Left forelimb (tissue), 1 donor: ENCODE results near the gene NOXA1.
"Not testable (repeated sequence)": the region's sequence is repeated elsewhere in the genome, so short reads cannot be mapped to it uniquely, and the experiment has no call there.

Source experiments
- DNase-seq: peaks from one replicate; pipeline ENCODE4 v3.0.0-alpha.2; 2018; ENCODE audit warnings: low spot score

Gene NOXA1

DNA sequence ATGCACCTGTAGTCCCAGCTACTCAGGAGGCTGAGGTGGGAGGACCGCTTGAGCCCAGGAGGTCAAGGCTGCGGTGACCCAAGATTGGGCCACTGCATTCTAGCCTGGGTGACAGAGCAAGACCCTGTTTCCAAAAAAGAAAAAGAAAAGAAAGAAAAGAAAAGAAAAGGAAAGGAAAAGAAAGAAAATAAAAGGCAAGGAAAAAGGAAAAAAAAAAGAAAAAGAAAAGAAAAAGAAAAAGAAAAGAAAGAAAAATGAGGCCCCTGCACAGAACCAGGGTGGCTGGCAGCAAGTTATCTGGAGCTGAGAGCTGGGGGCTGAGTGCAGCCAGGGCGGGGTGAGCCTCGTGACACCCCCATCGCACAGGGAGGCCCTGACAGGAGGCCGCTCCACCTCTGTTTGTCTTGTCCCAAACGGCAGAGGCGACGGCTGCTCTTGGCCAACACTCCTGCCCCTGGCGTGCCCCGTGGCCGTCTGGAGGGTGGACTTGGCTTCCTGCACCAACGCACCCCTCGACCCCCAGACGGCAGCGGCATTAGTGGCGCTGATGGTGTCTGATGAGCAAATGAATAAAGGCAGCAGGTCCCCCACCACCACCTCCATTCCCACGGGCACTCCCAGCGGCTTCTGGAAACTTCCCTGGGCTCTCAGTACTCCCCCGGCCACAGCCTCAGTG, 17.0 kb upstream of the NOXA1 start:
- DNase-seq = peak; percentile 63

DNA sequence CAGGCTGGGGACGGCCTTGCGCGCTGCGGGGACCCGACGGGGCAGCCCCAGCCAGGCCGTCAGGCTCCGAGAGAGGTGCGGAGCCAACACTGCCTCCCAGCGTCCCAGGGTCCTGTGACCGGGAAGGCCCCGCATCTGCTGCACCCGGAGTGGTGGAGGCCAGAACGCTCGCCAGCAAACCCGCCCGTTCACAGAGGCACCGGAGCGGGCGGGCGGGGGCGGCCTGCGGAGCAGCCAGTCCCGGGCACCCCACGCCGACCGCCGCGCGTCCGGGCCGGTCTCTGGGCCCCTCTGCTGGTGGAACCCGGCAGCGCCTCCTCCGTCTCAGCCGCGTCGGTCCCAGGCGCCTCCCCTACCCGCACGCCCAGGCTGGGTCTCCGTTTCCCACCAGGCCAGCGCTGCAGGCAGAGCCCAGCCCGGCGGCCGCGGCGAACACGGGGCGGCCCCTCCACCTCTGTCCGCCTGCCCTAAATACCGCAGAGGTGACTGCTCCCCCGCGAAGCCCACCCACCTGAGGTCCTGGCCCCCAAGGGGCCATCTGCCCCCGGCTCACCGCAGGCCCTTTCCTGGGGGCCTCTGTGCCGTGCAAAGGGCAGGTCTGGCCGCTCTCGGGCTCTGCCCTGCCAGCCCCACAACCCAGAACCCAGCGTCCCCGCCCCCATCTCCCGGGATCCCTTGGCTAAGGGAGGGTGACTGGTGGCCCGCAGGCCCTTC, 16.2 kb upstream of the NOXA1 start:
- DNase-seq = peak; percentile 82

DNA sequence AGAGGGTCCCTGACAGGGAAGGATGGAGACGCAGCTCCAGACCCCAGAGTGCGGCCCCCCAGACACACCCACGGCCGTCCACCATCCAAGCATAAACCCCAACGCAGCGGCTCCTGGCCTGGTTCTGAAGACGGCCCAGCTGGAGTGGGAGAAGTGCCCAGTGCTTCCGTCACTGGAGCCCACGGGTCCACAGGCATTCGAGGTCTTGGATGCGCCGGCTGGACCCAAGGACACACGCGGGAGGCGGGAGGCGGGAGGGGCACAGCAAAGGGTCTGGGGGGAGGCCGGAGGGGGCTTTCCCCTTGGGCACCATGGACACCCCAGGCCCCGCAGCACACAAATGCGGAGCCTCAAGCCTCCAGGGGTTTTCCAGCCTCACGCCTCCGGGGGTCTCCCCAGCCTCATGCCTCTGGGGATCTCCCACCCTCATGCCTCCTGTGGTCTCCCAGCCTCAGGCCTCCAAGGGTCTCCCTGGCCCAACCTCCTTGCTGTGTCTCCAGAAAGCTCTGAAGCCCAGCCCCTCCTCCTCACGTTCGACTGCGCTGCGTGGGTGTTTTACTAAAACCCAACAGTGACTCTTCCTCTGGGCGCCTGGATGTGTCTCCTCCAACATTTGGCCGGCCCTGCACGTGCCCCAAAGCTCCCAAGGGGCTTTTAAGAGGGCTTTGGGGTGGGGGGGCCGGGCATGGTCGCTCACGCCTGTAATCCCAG, 15.4 kb upstream of the NOXA1 start:
- DNase-seq = no peak

DNA sequence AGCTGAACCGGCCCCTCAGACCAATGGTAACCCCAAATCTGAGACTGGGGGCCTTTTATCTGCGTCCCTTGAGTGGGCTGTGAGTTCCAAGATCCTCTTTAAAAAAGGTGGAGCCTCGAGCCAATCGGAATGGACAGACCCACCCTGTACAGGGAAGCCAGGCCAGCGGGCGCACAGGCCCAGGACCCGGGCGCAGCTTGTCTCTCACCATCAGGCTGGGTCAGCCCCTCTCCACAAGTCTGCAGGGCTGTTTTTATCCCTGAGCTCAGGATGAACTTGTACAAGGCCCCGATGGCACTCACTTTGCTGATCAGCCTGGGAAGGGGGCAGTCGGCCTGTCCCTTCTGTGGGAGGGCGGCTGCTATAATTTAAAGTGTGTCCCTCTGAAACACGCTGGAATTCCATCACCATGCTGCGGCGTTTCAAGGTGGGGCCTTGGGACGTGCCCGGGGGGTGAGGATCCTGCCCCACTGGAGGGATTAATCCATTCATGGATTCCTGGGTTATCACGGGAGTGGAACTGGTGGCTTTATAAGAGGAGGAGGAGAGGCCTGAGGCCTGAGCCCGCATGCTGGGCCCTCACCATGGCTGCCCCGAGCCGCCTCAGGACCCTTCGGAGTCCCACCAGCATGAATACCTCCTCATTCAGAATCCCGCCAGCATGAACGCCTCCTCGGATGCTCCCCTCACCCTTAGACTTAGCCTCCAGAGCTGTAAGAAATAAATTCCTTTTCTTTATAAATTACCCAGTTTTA, 14.4 kb upstream of the NOXA1 start:
- DNase-seq = no peak

DNA sequence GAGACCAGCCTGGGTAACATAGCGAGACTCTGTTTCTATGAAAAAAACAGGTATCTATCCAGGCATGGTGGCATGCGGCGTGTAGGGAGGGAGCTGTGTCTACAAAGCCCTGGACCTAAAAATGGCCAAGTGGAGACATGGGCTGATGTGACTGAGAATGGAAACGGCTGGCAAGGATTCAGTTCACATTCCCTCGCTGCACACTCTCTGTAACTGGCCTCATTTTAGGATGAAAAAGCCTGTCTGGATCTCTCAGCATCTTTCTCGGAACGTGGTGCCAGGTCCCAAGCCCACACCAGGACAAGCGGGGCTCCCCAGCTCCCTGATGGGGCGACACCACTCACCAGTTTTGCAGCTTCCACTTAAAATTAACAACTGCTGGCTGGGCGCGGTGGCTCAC, 13.7 kb upstream of the NOXA1 start:
- no peak for DNase-seq

DNA sequence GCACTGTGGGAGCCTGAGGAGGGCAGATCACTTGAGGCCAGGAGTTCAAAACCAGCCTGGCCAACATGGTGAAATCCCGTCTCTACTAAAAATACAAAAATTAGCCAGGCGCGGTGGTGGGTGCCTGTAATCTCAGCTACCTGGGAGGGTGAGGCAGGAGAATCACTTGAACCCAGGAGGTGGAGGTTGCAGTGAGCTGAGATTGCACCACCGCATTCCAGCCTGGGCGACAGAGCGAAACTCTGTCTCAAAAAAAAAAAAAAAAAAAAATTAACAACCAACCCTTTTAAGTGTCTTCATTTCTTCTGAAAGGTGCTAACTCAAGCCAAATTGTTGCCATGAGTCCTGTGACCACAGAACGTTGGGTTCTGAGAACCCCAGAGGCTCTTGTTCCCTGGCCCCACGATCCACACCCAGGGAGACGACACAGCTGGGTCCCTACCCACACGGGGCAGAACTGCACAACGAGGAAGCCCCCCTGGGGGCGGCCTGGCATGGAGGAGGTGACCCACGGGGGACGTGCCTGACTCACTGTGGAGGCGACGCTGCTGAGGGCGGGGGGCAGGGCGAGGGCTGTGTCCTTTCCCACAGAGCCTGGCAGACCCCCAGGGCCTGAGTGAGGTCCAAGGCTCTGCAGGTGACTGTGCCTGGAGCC, 12.8 kb upstream of the NOXA1 start:
- not testable (repeated sequence) for DNase-seq

DNA sequence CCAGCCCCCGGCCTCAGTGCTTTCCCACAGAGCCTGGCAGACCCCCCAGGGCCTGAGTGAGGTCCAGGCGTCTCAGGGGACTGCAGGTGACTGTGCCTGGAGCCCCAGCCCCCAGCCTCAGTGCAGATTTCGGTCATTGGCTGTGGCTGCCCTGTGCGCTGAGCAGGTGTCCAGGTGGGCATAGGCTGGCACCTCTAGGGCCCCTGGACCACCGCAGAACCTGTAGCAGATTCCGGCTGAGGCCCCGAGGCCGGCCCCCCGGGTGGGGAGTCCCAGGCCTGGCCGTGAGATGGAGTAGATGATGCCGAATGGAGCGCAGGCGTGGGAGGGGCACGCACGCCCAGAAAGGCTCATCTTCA, 12.3 kb upstream of the NOXA1 start:
- DNase-seq = no peak

DNA sequence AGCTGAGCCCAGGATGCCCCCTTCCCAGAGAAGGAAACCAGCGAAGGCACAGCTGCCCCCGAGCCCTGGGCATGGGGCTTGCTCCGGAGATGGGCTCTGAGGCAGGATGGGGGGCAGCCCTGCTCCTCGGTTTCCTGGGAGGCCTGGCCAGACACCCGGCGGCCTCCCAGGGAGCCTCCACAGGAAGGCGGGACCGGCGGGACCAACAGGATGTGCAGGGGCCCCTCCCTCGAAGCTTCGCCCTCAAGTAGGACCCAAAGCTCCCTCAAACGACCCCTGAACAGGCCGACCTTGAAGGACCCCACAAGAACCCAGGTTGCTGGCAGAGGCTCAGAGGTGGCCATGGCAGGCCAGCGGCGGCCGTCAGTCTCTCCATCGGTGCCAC, 11.9 kb upstream of the NOXA1 start:
- DNase-seq = no peak

DNA sequence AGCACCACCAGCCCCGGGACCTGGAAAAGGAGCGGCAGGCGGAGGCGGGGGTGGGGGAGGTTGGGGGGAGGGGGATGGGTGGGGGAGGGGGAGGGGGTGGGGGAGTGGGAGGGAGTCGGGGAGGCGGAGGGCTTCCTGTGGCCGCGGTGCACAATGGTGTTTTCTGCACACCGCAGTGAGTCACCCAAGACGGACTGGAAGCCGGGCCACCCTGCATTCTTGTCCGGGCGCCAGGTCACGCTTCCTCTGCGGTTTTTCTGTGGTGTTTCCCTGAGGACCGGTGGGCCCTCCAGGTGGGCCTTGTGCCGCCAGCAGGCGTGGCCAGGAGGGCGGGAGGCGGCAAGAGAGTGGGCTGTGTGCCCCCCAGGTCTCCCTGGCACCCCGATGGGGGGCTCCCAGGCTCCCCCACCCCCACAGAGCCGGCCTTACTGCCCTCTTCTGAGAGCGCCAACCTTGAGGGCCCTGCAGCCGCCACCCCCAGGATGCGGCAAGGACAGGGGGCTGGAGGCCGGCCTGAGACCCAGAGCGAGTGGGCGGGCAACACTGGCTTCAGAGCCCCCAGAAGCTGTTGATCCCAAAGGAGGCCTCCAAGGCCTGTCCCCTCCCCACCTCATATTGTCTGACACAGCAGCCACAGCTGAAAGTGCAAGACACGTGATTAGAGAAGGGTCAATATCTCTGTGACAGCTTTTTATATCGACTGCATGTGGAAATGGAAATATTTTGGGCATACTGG, 11.4 kb upstream of the NOXA1 start:
- DNase-seq = no peak

DNA sequence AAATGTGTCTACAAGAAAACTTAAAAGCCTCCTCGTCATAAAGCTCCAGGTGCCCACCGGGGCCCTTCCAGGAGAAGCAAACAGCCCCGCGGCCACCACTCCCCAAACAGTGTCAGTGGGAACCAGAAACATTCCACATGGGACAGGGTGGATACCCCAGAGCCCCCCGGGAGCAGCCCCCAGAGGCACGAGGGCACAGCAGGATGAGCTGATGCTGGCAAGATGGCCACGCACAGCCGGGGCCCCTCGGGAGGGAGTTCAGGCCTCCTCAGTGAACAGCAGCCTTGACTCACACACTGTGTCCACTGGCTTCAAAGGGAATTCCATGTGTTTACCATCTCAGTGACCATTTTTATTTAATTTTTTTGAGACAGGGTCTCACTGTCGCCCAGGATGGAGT, 10.8 kb upstream of the NOXA1 start:
- DNase-seq = no peak

DNA sequence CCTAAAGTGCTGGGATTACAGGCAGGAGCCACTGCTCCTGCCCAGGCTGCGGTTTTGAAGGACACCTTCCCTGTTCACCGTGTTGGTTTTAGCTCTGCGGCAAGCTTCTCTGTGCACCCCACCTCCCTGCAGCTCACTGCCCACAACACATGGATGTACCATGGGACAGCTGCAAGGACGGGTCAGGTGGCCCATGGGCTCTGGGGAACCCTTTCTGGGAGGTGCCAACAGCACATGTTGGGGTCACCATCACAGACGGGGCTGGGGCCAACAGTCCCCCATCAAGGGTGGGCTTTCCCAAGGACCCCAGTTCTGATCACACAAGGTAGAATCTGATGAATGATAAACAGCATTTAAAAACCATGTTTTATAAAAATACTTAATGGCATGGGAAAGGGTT, 7.7 kb upstream of the NOXA1 start:
- DNase-seq = no peak

DNA sequence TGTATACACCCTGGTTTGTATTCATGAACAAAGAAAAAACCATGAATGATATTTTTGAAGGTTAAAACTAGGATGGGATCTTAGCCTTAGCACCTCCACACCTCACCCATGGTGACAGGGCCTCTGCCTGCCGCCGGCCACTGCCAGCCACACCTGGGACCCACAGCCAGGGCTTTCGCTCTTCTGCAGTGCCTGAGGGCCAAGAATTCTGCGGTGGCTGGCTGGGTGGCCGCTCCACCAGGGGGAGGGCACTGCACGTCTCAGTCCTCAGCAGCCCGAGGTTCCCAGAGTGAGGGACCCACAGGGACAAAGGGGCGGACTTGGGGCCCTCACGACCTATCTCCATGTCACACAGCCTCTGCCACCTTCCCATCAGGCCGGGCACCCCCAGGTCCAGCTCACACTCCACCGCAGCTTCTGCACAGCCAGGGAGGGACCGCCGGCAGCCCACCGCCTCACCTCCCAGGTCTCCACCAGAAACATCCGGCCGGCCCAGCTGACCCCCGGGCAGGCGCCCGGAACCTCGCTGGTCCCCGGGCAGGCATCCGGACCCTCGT, 7.1 kb upstream of the NOXA1 start:
- DNase-seq = no peak

DNA sequence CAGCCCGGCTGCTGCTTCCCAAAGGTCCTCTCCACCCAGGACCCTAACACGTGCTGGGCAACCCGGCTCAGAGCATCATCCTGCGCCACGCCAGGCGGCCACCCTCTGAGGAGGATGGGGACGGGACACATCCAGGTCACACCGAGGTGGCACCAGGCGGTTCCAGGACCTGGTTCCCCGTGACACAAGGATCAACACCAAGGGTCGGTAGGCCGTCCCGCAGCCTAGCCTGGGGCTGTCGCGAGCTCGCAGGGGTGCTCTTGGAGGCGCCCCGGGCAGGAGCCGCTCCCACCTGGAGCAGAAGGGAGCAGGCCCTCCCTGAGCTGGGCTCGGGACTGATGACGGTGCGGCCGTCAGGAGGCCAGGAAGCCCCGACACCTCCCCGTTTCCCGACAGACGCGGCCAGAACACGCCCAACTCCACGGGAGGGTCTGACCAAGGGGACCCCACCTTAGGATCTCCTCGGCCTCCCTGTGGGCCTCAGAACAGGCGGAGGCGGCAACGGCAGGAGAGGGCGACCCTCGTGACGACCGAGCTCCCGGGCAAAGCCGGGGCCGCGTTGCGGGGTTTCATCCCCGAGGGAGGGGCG, 6.5 kb upstream of the NOXA1 start:
- no peak for DNase-seq

DNA sequence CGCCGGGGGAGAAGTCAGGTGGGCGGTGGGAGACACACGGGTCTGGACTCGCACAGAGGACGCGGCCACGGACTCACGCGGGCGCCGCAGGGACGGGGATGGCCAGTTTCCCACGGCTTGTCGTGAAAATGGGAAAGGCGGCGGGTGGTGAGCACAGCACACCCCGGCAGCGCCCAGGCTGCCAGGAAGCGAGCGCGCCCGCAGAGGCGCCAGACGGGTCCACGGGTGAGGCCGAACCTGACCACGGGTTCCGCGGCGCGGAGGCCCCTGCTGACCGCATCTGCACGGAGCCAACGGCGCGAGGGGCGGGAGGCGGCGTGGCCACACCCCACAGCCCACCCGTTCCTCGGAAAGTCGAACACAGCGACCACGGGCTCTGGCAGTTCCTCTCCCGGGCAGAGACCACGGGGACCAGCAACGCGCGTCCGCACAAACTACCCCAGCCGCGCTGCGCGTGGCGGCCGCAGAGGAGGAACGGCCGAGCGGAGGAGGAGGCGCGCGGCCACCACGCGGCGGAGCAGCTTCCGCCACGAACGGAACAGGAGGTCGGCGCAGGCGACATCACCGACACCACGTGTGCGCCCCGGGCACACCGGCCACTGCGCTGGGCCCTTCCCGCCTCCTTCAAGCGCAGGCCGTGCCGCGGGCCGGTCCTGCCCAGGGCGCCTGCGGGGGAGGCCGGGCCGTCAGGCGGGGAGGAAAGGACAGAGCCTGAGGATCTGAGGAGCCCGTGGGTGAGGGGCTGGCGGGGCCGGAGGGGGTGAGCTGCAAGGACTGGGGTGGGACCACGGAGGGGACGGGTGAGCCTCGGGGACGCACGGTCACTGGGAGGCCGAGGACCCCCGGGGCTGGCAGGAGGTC, 5.8 kb upstream of the NOXA1 start:
- DNase-seq = no peak

DNA sequence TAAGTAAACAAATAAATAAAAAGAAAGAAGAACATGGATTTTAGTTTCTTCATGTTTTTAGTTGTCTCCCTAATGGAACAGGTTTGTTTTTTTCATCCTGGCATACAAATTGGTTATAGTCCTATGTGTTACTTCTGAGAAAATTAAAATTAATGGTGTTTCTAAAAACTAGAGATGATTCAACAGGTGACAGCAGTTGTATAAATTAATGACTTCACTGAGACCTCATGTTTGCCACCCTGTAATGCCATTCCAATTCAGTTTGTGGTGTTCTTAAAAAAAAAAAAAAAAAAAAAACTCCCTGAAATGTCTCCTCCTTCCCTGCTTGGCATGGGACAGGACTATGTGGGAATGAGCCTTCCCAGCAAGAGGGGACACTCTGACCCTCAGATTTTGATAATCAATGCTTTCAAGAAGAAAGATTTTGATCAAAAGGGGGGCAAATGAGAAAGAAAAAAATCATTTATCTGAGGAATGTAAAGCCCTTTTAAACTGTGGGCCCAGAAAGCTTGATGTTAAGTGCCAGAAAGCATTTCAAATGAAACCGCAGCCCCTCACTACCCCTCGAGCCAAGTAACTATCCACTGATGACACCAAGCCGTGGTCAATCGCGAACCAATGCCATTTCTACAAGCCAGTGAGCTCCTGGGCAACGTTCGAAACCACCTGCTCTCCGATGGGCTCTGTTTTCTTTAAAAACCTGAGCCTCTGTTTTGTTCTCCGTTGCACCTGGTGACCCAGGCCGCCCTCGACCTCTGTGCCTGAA, 1.2 kb upstream of the NOXA1 start:
- peak; percentile 53 for DNase-seq

DNA sequence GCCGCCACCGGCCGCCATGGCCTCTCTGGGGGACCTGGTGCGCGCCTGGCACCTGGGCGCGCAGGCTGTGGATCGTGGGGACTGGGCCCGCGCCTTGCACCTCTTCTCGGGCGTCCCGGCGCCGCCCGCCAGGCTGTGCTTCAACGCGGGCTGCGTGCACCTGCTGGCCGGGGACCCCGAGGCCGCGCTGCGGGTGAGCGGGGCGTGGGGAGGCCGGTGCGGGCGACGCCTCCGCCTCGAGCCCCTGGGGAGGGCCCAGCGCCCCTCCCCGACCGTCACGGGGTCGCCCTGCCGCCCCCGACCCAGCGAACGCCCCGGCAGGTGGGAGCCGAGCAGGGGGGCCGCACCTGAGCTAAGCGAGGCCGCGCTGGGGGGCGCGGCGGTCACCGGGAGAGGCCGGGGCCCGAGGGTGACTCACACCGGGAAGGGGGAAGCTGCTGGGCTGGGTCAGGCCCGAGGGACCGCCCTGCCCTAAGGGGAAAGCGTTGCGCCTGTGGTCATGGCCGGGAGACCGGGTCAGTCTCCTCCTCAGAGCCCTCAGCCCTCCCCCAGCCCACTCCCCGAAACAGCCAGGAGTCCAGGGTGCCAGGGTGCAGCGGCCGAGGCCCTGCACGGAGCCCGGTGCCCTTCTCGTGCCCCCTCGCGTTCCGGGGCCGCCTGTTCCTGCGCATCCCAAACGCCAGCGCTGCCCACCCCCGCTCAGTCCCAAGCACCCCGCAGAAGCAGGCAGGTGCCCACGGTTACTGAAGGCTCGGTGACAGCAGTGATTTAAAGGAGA, 510 bp downstream of the NOXA1 start:
- peak; percentile 65 for DNase-seq

DNA sequence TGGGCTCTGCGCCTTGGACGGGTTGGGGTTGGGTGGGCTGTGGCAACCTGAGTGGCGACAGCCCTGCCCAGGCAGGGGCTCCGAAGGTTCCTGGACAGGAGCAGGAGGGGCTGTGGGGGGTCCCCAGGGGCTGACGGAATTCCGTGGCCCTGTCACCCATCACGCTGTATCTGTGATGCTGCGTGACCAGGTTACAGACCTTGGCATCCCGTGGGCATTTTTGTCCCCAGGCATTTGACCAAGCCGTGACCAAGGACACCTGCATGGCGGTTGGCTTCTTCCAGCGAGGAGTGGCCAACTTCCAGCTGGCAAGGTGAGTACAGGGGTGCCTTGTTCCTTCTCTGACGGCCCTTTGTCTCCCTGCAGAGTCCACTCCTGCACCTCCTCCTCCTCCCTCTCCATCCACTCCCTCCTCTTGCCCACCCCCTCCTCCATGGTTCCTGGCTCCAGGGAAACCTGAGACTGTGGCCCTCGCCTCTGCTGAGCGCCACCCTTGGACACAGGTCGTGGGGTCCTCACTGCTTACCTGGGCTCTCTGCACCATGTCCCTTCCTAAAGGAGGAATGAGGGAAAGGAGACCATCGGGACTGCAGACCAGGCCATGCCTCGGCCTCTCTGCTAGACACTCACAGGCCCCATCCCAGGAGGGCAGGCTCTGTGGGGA, 3.0 kb downstream of the NOXA1 start:
- no peak for DNase-seq
